NCI-H526 treated with DMSO at 0.1 percent for 48 hours (cell line): ENCODE measurements around the gene HIPK2.

Experiments
- DNase-seq: peaks from one replicate; lab custom pipeline; 2025; lab: John Stamatoyannopoulos, UW

The HIPK2 gene

GRCh38 chr7:139750459-139751095 lies 27.2 kb downstream of the HIPK2 start:
- no peak for DNase-seq

DNA sequence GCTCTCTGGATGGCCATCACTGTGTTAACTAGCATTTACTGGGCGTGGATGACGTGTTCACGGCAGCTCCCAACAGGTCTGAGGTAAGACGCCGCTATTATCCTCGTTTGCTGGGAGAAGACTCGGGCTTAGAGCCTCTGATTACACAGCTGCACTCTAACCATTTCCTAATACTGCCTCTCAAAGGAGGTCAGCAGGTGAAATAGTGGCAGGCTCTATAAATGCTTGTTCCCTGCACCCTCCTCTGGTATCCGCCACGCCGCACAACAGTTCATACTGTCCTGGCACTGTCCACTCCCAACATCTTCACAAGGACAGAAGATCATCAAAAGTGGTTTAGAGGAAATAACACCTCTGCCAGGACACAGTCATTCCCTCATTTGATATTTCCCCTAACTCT lies 28.3 kb downstream of the HIPK2 start:
- no peak for DNase-seq

DNA sequence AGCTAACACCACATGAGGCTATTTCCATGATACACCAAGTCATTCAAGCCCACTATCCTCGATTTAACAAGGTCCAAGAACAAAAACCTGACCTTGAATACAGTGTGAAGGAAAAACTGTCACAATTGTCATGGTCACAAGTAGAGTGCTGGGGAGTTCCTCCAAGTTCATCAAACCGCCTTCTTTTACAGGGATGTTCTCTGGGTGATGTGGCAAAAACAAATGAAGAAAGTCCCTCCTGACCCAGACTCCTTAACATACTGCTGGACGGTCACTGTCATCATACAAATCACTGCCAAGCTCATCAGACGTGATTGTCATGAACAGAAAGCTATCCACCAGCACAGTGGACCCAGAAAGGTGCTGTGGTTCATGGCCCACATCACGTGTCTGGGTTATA lies 28.9 kb downstream of the HIPK2 start:
- no peak for DNase-seq

DNA sequence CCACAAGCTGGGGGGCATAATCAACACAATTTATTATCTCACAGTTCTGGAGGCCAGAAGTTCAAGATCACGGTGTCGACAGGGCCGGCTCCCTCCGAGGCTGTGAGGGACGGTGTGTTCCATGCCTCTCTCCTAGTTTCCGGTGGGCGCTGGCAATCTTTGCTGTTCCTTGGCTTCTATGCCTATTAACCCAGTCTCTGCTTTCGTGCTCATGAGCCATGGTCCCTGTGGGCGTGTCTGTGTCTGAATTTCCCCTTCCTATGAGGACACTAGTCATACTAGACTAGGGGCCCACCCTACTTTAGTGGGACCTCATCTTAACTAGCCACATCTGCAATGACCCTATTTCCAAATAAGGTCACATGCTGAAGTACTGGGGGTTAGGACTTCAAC lies 29.4 kb downstream of the HIPK2 start:
- DNase-seq = no peak

DNA sequence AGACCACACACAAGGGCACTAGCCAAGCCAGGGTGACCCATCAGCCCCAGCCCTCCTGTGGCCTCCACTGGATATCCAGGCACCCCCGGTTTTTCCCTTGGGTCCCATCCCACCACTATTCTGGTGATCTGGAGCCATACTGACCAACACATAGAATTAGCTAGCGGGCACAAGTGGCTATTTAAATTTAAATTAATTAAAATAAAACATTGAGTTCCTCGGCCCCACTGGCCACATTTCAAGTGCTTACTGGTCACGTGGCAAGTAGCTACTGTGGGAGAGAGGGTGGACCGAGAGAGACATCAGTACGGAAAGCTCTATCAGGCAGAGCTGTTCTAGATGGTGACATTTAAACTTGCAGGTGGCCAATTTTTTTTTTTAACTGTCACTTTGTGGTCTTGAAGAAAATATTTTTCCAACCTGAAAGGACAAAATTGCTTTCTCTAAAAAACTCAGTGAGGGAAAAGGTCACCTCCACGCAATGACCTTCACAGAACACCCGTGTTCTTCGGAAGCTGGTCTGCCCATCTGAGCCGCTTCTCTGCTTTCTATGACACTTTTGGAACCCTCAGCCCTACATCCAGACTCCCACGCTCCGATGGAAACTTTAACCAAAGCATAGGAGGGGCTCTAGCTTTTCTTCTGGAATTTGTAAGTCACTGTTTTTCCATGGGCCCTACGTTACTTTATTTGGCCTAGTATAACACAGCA lies 30.0 kb downstream of the HIPK2 start:
- no peak for DNase-seq

GRCh38 chr7:139746652-139747051 lies 31.1 kb downstream of the HIPK2 start:
- DNase-seq = no peak

GRCh38 chr7:139745678-139746143 lies 32.1 kb downstream of the HIPK2 start:
- no peak for DNase-seq

- DNase-seq = no peak
These were observed 32.8 kb downstream of the HIPK2 start for GRCh38 chr7:139744768-139745677.

DNA sequence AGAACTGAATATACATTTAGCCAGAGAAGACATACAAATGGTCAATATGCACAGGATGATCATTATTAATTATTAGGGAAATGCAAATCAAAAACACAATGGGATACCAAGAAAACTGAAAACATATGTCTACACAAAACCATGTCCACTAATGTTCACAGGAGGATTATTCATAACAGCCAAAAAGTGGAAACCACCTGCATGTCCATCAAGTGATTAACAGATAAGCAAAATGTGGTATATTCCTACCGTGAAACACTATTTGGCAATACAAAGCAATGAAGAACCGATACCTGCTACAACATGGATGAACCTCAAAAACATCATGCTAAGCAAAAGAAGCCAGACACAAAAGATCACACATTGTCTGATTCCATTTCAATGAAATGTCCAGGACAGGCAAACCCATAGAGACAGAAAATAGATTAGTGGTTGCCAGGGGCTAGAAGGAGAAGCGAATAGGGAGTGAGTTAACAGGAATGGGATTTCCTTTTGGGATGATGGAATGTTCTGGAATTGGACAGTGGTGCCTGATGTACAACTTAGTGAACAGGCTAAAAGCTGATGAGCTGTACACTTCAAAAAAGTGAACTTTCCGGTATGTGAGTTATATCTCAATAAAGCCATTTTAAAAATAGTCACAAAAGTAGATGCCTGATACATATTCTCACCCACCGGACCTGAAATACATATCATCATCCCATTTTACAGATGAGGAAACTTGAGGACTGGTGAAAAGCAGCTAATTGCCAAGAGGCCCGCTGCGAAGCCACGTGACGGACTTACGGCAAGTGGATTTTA lies 33.6 kb downstream of the HIPK2 start:
- DNase-seq = no peak

DNA sequence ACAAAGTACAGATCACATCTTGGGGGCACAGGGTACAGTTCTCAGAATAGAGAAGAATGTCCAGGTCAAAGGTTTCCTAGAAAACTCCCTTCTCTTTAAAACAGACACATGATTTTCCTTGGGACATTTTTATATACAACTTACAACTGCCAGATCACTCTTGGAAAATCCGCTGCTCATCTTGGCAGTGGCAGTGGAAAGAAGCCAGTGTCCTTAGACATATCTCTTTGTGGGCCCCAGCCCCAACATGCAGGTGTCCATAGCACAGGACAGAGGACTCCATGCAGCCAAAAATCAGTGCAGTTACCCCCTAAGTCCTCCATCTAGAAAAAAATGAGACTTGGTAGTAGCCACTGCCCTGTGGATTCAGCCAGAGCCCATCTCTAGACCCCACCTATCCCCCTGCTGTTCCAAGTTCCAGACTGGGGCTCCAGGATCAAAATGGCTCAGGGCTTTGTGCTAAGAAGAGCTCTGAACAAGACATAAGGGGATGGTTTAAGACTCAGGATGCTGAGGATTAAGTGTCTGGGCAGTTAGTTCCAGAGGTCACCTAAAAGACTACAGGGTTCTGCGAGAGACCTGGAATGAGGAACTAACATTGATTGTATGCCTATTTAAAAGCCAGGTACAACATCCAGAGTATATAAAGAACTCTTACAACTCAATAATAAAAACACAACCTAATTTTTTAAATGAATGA lies 34.4 kb downstream of the HIPK2 start:
- no peak for DNase-seq

DNA sequence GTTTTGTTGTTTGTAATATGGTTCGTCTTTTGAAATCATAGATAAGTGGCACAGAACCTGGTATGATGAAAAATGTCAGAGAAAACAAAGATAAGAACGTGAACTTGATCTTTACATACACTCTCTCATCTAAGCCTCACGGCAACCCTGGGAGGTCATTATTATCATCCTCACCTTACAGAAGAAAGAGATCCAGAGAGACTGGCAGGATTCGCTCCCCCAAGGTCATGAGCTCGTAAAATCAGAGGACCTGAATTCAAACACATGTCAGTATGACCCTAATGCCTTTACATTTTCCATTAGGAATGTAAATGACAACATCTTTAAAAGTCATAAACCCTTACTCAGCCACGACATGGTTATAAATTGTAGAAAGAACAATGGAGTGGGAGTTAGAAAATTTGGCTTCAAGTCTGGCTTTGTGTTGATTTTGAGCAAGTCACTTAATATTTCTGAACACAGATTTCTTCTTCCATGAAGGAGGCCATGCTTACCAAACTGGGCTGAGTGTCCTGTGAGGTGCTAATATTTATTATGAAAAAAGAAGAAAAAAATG lies 35.9 kb downstream of the HIPK2 start:
- DNase-seq = no peak

- no peak for DNase-seq
These were observed 36.6 kb downstream of the HIPK2 start for GRCh38 chr7:139741239-139741638.

DNA sequence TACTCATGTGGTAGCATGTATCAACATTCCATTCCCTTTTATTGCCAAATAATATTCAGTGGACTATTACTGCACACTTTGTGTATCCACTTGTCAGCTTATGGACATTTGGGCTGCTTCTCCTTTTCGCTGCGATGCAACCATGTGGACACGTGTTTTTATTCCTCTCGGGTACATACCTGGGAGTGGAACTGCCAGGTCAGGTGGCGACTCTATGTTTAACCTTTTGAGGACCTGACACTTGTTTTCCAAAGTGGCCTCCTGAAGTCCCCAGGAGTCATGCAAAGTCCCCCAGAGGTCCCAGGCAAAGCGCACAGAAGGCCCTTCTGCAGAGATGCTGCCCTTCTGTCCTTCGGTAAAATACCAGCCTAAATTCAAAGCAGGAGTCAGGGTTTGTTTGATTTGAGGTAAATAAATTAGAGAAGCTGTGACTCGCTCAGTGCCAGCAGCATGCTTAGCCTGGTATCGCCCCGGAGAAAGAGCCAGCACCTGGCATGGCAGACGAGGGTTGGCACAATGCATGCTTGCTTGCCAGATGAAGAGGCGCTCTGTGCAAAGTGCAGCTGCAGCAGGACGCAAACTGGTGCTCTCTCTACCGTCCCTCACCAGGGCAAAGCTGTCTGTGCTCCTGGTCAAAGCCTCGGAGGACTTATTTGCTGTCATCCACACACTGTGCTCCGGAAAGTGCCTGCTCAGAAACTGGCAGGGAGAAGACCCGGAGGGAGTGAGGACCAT lies 37.8 kb downstream of the HIPK2 start:
- peak; percentile 57 for DNase-seq

DNA sequence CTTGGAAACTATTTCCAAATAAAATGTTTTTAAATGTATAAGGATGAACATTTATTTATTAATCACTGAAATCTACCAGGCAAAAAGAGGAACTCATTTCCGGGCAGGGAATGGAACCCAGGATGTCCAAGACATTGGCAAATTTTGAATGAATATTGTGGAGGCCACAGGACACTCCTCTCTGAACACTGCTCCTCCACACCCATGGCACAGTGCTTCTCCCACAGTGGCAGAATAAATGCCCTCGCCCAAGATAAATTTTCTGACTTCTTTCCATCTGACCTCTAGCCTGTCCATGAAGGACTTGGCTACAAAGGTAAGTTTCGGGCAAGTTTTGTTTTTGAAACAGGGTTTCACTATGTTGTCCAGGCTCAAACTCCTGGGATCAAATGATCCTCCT lies 39.0 kb downstream of the HIPK2 start:
- DNase-seq = no peak

- no peak for DNase-seq
These were observed 39.7 kb downstream of the HIPK2 start for GRCh38 chr7:139738101-139738489.

DNA sequence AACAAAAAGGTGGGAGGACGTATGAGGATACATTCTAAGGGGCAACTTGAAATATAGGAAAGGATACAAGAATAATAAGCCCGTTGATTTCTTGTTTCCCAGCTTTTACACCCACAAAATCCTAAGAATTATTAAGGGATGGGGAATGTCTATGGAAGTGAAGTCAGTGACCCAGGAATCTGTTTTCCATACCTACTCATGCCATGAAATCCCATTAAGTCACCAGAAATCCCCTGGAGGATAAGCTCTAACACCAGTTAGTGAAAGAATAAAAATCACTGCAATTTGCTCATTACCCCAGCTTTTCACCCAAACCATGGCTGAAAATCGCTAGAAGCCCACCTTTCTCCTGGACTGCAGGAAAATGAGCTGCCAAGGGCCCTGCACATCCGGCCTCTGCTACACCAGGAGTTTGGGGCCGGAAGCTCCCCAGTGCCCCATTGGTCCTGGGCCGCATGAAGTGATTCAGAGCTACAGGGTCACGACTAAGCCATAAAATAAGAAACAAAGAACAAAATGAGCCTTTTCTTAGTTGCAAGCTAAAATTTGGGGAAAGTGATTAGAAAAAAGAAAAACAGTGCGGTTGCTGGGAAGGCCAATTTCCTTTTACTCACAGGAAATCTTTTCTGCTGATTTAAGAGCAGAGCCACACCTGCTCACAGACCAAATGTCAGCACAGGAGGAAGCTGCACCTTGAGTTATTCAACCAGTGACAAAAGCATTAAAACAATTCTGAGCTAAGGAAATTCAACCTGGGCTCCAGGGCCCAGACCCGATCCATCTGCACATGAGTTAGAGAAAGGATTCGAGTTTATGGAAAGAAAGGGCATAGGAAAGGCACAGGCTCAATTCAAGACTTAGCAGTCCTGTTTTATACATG lies 40.3 kb downstream of the HIPK2 start:
- DNase-seq = no peak

- no peak for DNase-seq
These were observed 41.7 kb downstream of the HIPK2 start for GRCh38 chr7:139735912-139736595.

GRCh38 chr7:139735466-139735865 lies 42.3 kb downstream of the HIPK2 start:
- no peak for DNase-seq

DNA sequence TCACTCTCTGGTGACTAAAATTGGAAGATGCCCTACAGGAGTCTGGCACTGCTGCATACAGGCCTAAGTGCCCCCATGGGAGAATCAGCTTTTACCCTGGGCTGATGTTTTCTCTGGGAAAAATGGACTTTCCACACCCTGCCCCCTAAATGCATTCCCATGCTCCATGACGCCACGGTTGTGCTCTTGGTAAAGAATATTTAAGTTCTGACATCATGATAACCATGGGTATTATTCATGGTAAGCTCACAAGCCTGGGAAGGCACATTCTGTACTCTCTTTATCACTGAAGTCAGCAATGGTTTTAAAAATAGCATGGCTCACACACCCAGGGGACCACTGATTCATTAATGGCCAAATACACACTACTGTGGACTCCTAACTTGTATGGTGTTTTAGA lies 43.4 kb downstream of the HIPK2 start:
- DNase-seq = no peak
